ENCODE results near the gene OPRM1.
A peak's percentile ranks its signal among the peaks of the same experiment; 100 is the strongest.
"Not testable (repeated sequence)": the region's sequence is repeated elsewhere in the genome, so short reads cannot be mapped to it uniquely, and the experiment has no call there.

The OPRM1 gene

GRCh38 chr6:154206996-154207395, 168.0 kb downstream of the OPRM1 start:
- no peak for DNase-seq (ENCODE audit: low spot score)

- DNase-seq (ENCODE audit: low spot score), result no peak
Observed at GRCh38 chr6:154209555-154209954, 170.5 kb downstream of the OPRM1 start.

- no peak for DNase-seq (ENCODE audit: low spot score)
Observed at GRCh38 chr6:154210678-154211077, 171.6 kb downstream of the OPRM1 start.

- no peak for DNase-seq (ENCODE audit: low spot score)
Observed at GRCh38 chr6:154213782-154214181, 174.7 kb downstream of the OPRM1 start.

GRCh38 chr6:154218301-154218700, 179.3 kb downstream of the OPRM1 start:
- DNase-seq (ENCODE audit: low spot score), result no peak

- DNase-seq (ENCODE audit: low spot score), result no peak
Observed at GRCh38 chr6:154218787-154219186, 179.7 kb downstream of the OPRM1 start.

- no peak for DNase-seq (ENCODE audit: low spot score)
Observed at GRCh38 chr6:154219250-154219649, 180.2 kb downstream of the OPRM1 start.

- DNase-seq (ENCODE audit: low spot score), result no peak
Observed at GRCh38 chr6:154222716-154223115, 183.7 kb downstream of the OPRM1 start.

GRCh38 chr6:154223296-154223695, 184.3 kb downstream of the OPRM1 start:
- no peak for DNase-seq (ENCODE audit: low spot score)

GRCh38 chr6:154226461-154226860, 187.4 kb downstream of the OPRM1 start:
- no peak for DNase-seq (ENCODE audit: low spot score)

GRCh38 chr6:154227862-154228520, 189.0 kb downstream of the OPRM1 start:
- no peak for DNase-seq (ENCODE audit: low spot score)

GRCh38 chr6:154228521-154228905, 189.5 kb downstream of the OPRM1 start:
- DNase-seq (ENCODE audit: low spot score), result no peak

- no peak for DNase-seq (ENCODE audit: low spot score)
Observed at GRCh38 chr6:154229786-154230185, 190.7 kb downstream of the OPRM1 start.

- DNase-seq (ENCODE audit: low spot score), result no peak
Observed at GRCh38 chr6:154230393-154230792, 191.4 kb downstream of the OPRM1 start.

- no peak for DNase-seq (ENCODE audit: low spot score)
Observed at GRCh38 chr6:154230910-154231595, 192.0 kb downstream of the OPRM1 start.

GRCh38 chr6:154232013-154232910, 193.2 kb downstream of the OPRM1 start:
- peak; percentile 34 for DNase-seq (ENCODE audit: low spot score)

GRCh38 chr6:154233383-154233782, 194.3 kb downstream of the OPRM1 start:
- no peak for DNase-seq (ENCODE audit: low spot score)

- no peak for DNase-seq (ENCODE audit: low spot score)
Observed at GRCh38 chr6:154234019-154234772, 195.2 kb downstream of the OPRM1 start.

GRCh38 chr6:154236646-154237301, 197.7 kb downstream of the OPRM1 start:
- DNase-seq (ENCODE audit: low spot score), result peak; percentile 12

- DNase-seq (ENCODE audit: low spot score), result no peak
Observed at GRCh38 chr6:154238831-154239230, 199.8 kb downstream of the OPRM1 start.

GRCh38 chr6:154239392-154239791, 200.4 kb downstream of the OPRM1 start:
- DNase-seq (ENCODE audit: low spot score), result no peak

- not testable (repeated sequence) for DNase-seq (ENCODE audit: low spot score)
Observed at GRCh38 chr6:154241061-154241460, 202.0 kb downstream of the OPRM1 start.
